GM18907 (cell line): ENCODE measurements around the gene MRPL57.
"Not testable (repeated sequence)": the region's sequence is repeated elsewhere in the genome, so short reads cannot be mapped to it uniquely, and the experiment has no call there.

Source experiments
- ATAC-seq: cut with Tn5 transposase; IDR thresholded peaks from one replicate; pipeline ENCODE4 v1.9.1; 2021; ENCODE audit warnings: mild to moderate bottlenecking, moderate library complexity; ENCODE audit not compliant: unreplicated experiment

Gene MRPL57

GRCh38 chr13:21186410-21186809 lies 10.0 kb downstream of the MRPL57 start:
- not testable (repeated sequence) for ATAC-seq

- not testable (repeated sequence) for ATAC-seq
Observed at GRCh38 chr13:21194756-21195155, 18.3 kb downstream of the MRPL57 start.

GRCh38 chr13:21197606-21198225 lies 21.3 kb downstream of the MRPL57 start:
- not testable (repeated sequence) for ATAC-seq

- not testable (repeated sequence) for ATAC-seq
Observed at GRCh38 chr13:21198391-21198790, 21.9 kb downstream of the MRPL57 start.

DNA sequence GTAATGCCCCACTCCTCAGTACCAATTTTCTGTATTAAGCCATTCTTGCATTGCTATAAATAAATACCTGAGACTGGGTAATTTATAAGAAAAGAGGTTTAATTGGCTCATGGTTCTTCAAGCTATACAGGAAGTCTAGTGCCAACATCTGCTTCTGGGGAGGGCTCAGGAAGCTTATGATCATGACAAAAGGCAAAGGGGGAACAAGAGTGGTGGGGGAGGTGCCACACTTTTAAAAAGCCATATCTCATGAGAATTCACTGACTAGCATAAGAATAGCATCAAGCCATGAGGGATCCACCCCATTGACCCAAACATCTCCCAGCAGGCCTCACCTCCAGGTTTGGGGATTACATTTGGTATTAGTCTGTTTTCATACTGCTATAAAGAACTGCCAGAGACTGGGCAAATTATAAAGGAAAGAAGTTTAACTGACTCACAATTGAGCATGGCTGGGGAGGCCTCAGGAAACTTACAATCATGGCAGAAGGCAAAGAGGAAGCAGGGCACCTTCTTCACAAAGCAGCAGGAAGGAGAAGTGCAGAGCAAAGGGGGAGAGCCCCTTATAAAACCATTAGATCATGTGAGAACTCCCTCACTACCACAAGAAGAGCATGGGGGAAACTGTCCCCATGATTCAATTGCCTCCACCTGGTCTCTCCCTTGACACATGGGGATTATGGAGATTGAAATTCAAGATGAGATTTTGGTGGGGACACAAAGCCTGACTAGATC lies 25.2 kb downstream of the MRPL57 start:
- ATAC-seq = not testable (repeated sequence)

- ATAC-seq = no peak
Observed at GRCh38 chr13:21202767-21203531, 26.5 kb downstream of the MRPL57 start.

- no peak for ATAC-seq
Observed at GRCh38 chr13:21208652-21209154, 32.2 kb downstream of the MRPL57 start.

GRCh38 chr13:21212138-21212775 lies 35.8 kb downstream of the MRPL57 start:
- ATAC-seq = no peak

DNA sequence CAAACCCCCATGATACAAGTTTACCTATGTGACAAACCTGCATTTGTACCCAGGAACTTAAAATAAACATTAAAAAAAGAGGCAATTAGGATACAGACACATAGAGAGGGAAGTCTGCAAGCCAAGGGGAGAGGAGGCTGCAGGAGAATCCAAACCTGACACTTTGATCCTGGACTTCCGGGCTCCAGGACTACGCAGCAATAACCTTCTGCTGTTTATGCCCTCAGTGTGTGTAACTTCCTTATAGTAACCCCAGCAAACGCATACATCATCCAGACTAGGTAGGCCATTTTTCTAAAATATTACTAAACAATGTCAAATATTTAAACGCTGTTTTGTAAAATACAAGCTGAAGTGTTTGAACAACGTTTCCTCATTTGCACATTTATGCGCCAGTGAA lies 39.0 kb downstream of the MRPL57 start:
- not testable (repeated sequence) for ATAC-seq

GRCh38 chr13:21216332-21216731 lies 39.9 kb downstream of the MRPL57 start:
- no peak for ATAC-seq

GRCh38 chr13:21218351-21219035 lies 42.0 kb downstream of the MRPL57 start:
- peak; percentile 98 for ATAC-seq

- ATAC-seq = peak; percentile 77
Observed at GRCh38 chr13:21219036-21219381, 42.6 kb downstream of the MRPL57 start.

DNA sequence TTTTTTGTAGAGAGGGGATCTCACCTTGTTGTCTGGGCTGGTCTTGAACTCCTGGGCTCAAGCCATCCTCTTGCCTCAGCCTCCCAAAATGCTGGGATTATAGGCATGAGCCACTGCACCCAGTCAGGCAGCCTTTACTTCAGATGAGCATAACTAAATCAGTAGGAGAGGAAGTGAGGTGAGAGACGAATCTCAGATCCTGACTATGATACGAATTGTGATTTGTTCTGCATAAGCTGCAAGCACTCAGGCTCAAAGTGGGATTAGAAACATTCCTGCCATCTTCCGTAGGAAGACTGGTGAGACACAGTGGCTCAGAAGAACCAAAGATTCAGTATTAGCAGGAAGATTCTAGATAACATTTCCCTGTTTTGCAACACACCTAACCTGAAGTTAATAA lies 43.3 kb downstream of the MRPL57 start:
- not testable (repeated sequence) for ATAC-seq

GRCh38 chr13:21221268-21221667 lies 44.8 kb downstream of the MRPL57 start:
- ATAC-seq = no peak

DNA sequence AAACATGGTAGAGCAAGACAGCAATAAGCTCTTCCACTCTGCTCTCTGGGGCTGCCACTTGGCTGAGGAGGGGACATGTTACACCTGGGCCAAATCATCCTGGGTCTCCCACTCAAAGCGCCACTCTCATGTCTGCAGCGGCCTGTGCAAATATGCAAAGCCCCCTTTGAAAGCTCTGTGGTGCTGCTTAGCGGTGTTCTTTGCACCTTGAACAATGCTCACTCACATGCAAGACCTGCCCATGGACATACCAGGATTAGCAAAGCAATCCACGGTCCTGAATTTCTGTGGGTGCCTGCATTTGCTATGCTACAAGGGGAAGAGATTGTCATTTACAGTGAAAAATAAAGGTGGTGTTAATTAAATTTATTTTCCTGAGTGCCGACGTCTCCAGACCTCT lies 48.6 kb downstream of the MRPL57 start:
- ATAC-seq = no peak

- no peak for ATAC-seq
Observed at GRCh38 chr13:21225841-21226581, 49.6 kb downstream of the MRPL57 start.

GRCh38 chr13:21227917-21228316 lies 51.5 kb downstream of the MRPL57 start:
- no peak for ATAC-seq
